ENCODE data around the gene UBE2S.

Gene UBE2S

GRCh38 chr19:55369653-55370304 lies 37.8 kb downstream of the UBE2S start:
- Histone ChIP-seq H3K4me3 (peak overlapping the region in 1 of 2 donors; percentile 24), H3K36me3 (no peaks in the 10 kb centered on the region), H3K27me3 (peaks cover 0 to 85% of the 10 kb centered on the region in 2 donors), H3K4me1 (peaks cover 0 to 34% (median 20%) of the 10 kb centered on the region in 4 donors), H3K27ac (no peak overlapping the region), H3K9me3 (no peaks in the 10 kb centered on the region)
- TF ChIP-seq CTCF (IDR thresholded peaks at IDR 0.05), result no peak
- no peak for DNase-seq
- intact Hi-C loops (cut with DNase I; ENCODE audit: low total_unique reads), result no loop called here

- DNase-seq, result no peak
- Histone ChIP-seq H3K36me3 (no peaks in the 10 kb centered on the region), H3K27me3 (peaks cover 0 to 77% of the 10 kb centered on the region in 2 donors), H3K4me3 (peak overlapping the region in 1 of 2 donors; percentile 31), H3K27ac (no peak overlapping the region), H3K9me3 (no peaks in the 10 kb centered on the region), H3K4me1 (peaks cover 0 to 27% (median 14%) of the 10 kb centered on the region in 4 donors)
- no peak for TF ChIP-seq CTCF (IDR thresholded peaks at IDR 0.05)
- intact Hi-C loops (cut with DNase I; ENCODE audit: low total_unique reads), result no loop called here
Measured at GRCh38 chr19:55368701-55369563, 38.7 kb downstream of the UBE2S start.

GRCh38 chr19:55368106-55368505 lies 39.5 kb downstream of the UBE2S start:
- Histone ChIP-seq H3K9me3 (no peaks in the 10 kb centered on the region), H3K27ac (no peak overlapping the region), H3K4me1 (peaks cover 0 to 23% (median 14%) of the 10 kb centered on the region in 4 donors), H3K36me3 (no peaks in the 10 kb centered on the region), H3K27me3 (peaks cover 0 to 69% of the 10 kb centered on the region in 2 donors), H3K4me3 (no peak overlapping the region)
- intact Hi-C loops (cut with DNase I; ENCODE audit: low total_unique reads), result no loop called here
- DNase-seq, result no peak
- no peak for TF ChIP-seq CTCF (IDR thresholded peaks at IDR 0.05)

- Histone ChIP-seq H3K9me3 (no peaks in the 10 kb centered on the region), H3K36me3 (no peaks in the 10 kb centered on the region), H3K4me1 (peaks cover 0 to 23% (median 14%) of the 10 kb centered on the region in 4 donors), H3K27ac (no peak overlapping the region), H3K27me3 (peaks cover 0 to 68% of the 10 kb centered on the region in 2 donors), H3K4me3 (no peak overlapping the region)
- DNase-seq, result no peak
- intact Hi-C loops (cut with DNase I; ENCODE audit: low total_unique reads), result no loop called here
- no peak for TF ChIP-seq CTCF (IDR thresholded peaks at IDR 0.05)
Measured at GRCh38 chr19:55366790-55367189, 40.8 kb downstream of the UBE2S start.

- TF ChIP-seq CTCF (IDR thresholded peaks at IDR 0.05), result no peak
- H3K27me3 ChIP-seq, result peaks cover 0 to 67% of the 10 kb centered on the region in 2 donors
- DNase-seq, result no peak
Measured at GRCh38 chr19:55365964-55366363, 41.6 kb downstream of the UBE2S start.

More at GRCh38 chr19:55365964-55366363, 41.6 kb downstream of the UBE2S start:
- peaks cover 0 to 23% (median 14%) of the 10 kb centered on the region in 4 donors for H3K4me1 ChIP-seq
- no peaks in the 10 kb centered on the region for H3K36me3 ChIP-seq
- no peak overlapping the region for H3K4me3 ChIP-seq
- no peaks in the 10 kb centered on the region for H3K9me3 ChIP-seq
- intact Hi-C loops (cut with DNase I; ENCODE audit: low total_unique reads), result no loop called here
- no peak overlapping the region for H3K27ac ChIP-seq

All from tibial artery (tissue), 4 donors.